K562 (cell line): ENCODE measurements around the gene GNAI2. TPM values are rescaled to one million over a fixed set of nuclear protein-coding genes. Genes with fewer than 3 reads are reported as not detected.

Experiments used
- ADNP ChIP-seq: fragments of 200-800 bp; sonication (Bioruptor generic); IDR thresholded peaks from 2 replicates; pipeline ENCODE4 v1.6.1; 2016; ENCODE audit warnings: missing genetic modification characterization, missing compliant biosample characterization
- ARID3A ChIP-seq: IDR thresholded peaks from 2 replicates; pipeline ENCODE4 v1.6.1; 2012; ENCODE audit warnings: low read depth, low read length, improper control_type of control experiment, borderline replicate concordance
- CAMTA2 ChIP-seq: fragments of 250-450 bp; sonication (Bioruptor Pico); conservative IDR thresholded peaks from 2 replicates; pipeline ENCODE4 v1.5.1; 2022
- CBX8 ChIP-seq: fragments of 200-600 bp; sonication (generic); IDR thresholded peaks from 2 replicates; pipeline ENCODE4 v1.6.1; 2012; ENCODE audit warnings: borderline replicate concordance, mixed run types, low read depth, mild to moderate bottlenecking, moderate library complexity, mixed read lengths, low read length, control low read depth, inconsistent platforms; ENCODE audit not compliant: poor library complexity, severe bottlenecking; ENCODE audit errors: extremely low read depth
- EP400 ChIP-seq: fragments of 450-650 bp; IDR thresholded peaks from 2 replicates; pipeline ENCODE4 v1.6.1; 2017; ENCODE audit warnings: antibody characterized with exemption, mild to moderate bottlenecking, moderate library complexity
- ID3 ChIP-seq, 2 experiments: fragments of 250-450 bp in 1 of 2; fragments of 450-650 bp in 1 of 2; sonication (Bioruptor Pico) in 1 of 2; IDR thresholded peaks; 2 replicates each; pipeline versions ENCODE4 v1.6.1 to v1.8.0; 2016 to 2021; ENCODE audit warnings: mild to moderate bottlenecking in 2 of 2, moderate library complexity in 2 of 2, missing compliant biosample characterization in 1 of 2, missing genetic modification characterization in 1 of 2
- IRF9 ChIP-seq: fragments of 450-650 bp; IDR thresholded peaks from 2 replicates; pipeline ENCODE4 v1.6.1; 2016; ENCODE audit warnings: missing biosample characterization, missing genetic modification characterization
- NFIC ChIP-seq: fragments of 450-650 bp; IDR thresholded peaks from 2 replicates; pipeline ENCODE4 v1.6.1; 2017; ENCODE audit warnings: mild to moderate bottlenecking, inconsistent platforms
- SNAPC5 ChIP-seq: fragments of 250-450 bp; sonication (Bioruptor Pico); IDR thresholded peaks from 2 replicates; pipeline ENCODE4 v1.8.0; 2021; ENCODE audit warnings: moderate library complexity, mild to moderate bottlenecking, inconsistent platforms
- TARDBP ChIP-seq: fragments of 450-650 bp; IDR thresholded peaks from 2 replicates; pipeline ENCODE4 v1.6.1; 2016
- TBP ChIP-seq: optimal IDR thresholded peaks from 2 replicates; pipeline ENCODE3; 2011; ENCODE audit warnings: low read depth, low read length, improper control_type of control experiment
- TFAP4 ChIP-seq: sonication (generic); formaldehyde crosslinking; IDR thresholded peaks from 2 replicates; pipeline ENCODE4 v1.8.0; 2022; ENCODE audit warnings: missing genetic modification reagents, mild to moderate bottlenecking, moderate library complexity, borderline replicate concordance
- THAP12 ChIP-seq: fragments of 250-450 bp; sonication (Bioruptor Pico); IDR thresholded peaks from 2 replicates; pipeline ENCODE4 v1.9.0; 2021; ENCODE audit warnings: mild to moderate bottlenecking, inconsistent platforms
- ZBTB11 ChIP-seq, 3 experiments: fragments of 200-800 bp in 1 of 3; fragments of 250-450 bp in 1 of 3; fragments of 450-650 bp in 1 of 3; sonication (Bioruptor Pico) in 1 of 3; sonication (Bioruptor generic) in 1 of 3; formaldehyde crosslinking in 1 of 3; IDR thresholded peaks; 2 replicates each; pipeline versions ENCODE4 v1.6.1 to v1.8.0; 2016 to 2022; ENCODE audit warnings: mild to moderate bottlenecking in 2 of 3, missing genetic modification characterization in 2 of 3, missing compliant biosample characterization in 1 of 3, moderate library complexity in 1 of 3
- polyA plus RNA-seq, 8 experiments: library from polyadenylated mRNA; depleted of rRNA in 4 of 8; stranded (reverse) in 5 of 8; unstranded in 3 of 8; fragments of >200 nt; fragmentation: Nextera tagmentation in 2 of 8; fragmentation: Illumina TruSeq in 1 of 8; extraction: Ambion mirVana in 2 of 8; extraction: Trizol in 1 of 8; gene quantifications; 2 replicates each; pipeline versions ENCODE4 v1.2.1 to v1.2.3, GENCODE V29; 2011 to 2014; ENCODE audit warnings: inconsistent platforms in 1 of 8, missing spikeins in 1 of 8
- total RNA-seq, 7 experiments: library from RNA; depleted of rRNA in 6 of 7; stranded (reverse); fragments of >200 nt in 6 of 7; fragmentation: Illumina TruSeq in 2 of 7; extraction: Trizol in 2 of 7; gene quantifications; 2 replicates each; pipeline versions ENCODE4 v1.2.1 to v1.2.3, GENCODE V29; 2011 to 2021; ENCODE audit warnings: low replicate concordance in 1 of 7

GNAI2 gene
- total and polyA plus RNA-seq, 9 of the 15 experiments (the other 6 are each of a cell fraction or from before 2014, with no cell fraction given), result 1.1 to 72.2 (median 42.7) TPM

- no peak for TF ChIP-seq CBX8
- TF ChIP-seq NFIC, result peak; percentile 15; the same call in 1 of the 2 replicates
- TF ChIP-seq TFAP4, result peak; percentile 64; the same call in 1 of the 2 replicates
- TF ChIP-seq ID3 (CRISPR knock-in tag; IDR thresholded peaks at IDR 0.05), result no peak
- no peak for TF ChIP-seq ID3 (tag; IDR thresholded peaks at IDR 0.05)
- no peak for TF ChIP-seq ZBTB11 (CRISPR knock-in tag; IDR thresholded peaks at IDR 0.05)
- no peak for TF ChIP-seq IRF9 (tag)
- no peak for TF ChIP-seq TARDBP
- TF ChIP-seq SNAPC5 (CRISPR knock-in tag), result no peak
- TF ChIP-seq CAMTA2 (CRISPR knock-in tag), result no peak
- TF ChIP-seq EP400, result peak; percentile 49; the same call in 1 of the 2 replicates
- TF ChIP-seq THAP12 (CRISPR knock-in tag), result no peak
- peak; percentile 37 for TF ChIP-seq TBP
- TF ChIP-seq ARID3A, result no peak
- no peak for TF ChIP-seq ADNP (tag)
Observed at GRCh38 chr3:50260027-50260941, 24.3 kb downstream of the GNAI2 start (continued).
